HepG2 (cell line): ENCODE measurements around the gene CYBC1. TPM values are rescaled to one million over a fixed set of nuclear protein-coding genes. Genes with fewer than 3 reads are reported as not detected.

Experiments
- CBX5 ChIP-seq: sonication (generic); formaldehyde crosslinking; IDR thresholded peaks from 2 replicates; pipeline ENCODE4 v1.4.0; 2020; ENCODE audit warnings: missing genetic modification reagents, borderline replicate concordance
- DR1 ChIP-seq: sonication (generic); formaldehyde crosslinking; IDR thresholded peaks from 2 replicates; pipeline ENCODE4 v1.8.0; 2021; ENCODE audit warnings: mild to moderate bottlenecking, missing genetic modification reagents, inconsistent platforms
- FOXK1 ChIP-seq: sonication (generic); formaldehyde crosslinking; IDR thresholded peaks from 2 replicates; pipeline ENCODE4 v1.4.0; 2020; ENCODE audit warnings: low read depth, missing genetic modification reagents, borderline replicate concordance
- FOXP4 ChIP-seq: sonication (generic); formaldehyde crosslinking; IDR thresholded peaks from 2 replicates; pipeline ENCODE4 v1.4.0; 2020; ENCODE audit warnings: missing genetic modification reagents
- KLF6 ChIP-seq: IDR thresholded peaks from 2 replicates; pipeline ENCODE4 v1.8.0; 2016; ENCODE audit warnings: missing biosample characterization, missing genetic modification reagents
- KMT2A ChIP-seq: sonication (generic); formaldehyde crosslinking; IDR thresholded peaks from 2 replicates; pipeline ENCODE4 v1.4.0; 2020; ENCODE audit warnings: missing genetic modification reagents
- MTERF4 ChIP-seq: sonication (generic); formaldehyde crosslinking; IDR thresholded peaks from 2 replicates; pipeline ENCODE4 v1.8.0; 2023; ENCODE audit warnings: mild to moderate bottlenecking, missing genetic modification reagents
- MYC ChIP-seq: sonication (generic); formaldehyde crosslinking; IDR thresholded peaks from 2 replicates; pipeline ENCODE4 v1.9.0; 2021; ENCODE audit warnings: missing genetic modification reagents, borderline replicate concordance
- SNAPC5 ChIP-seq: sonication (generic); formaldehyde crosslinking; IDR thresholded peaks from 2 replicates; pipeline ENCODE4 v1.8.1; 2023; ENCODE audit warnings: mild to moderate bottlenecking, missing genetic modification reagents, borderline replicate concordance
- ZFP82 ChIP-seq: sonication (generic); formaldehyde crosslinking; IDR thresholded peaks from 2 replicates; pipeline ENCODE4 v1.5.1; 2020; ENCODE audit warnings: mild to moderate bottlenecking, missing genetic modification reagents, borderline replicate concordance
- ZNF512 ChIP-seq: sonication (generic); formaldehyde crosslinking; IDR thresholded peaks from 2 replicates; pipeline ENCODE4 v1.4.0; 2020; ENCODE audit warnings: mild to moderate bottlenecking, missing genetic modification reagents
- ZNF576 ChIP-seq: sonication (generic); formaldehyde crosslinking; IDR thresholded peaks from 2 replicates; pipeline ENCODE4 v1.4.0; 2020; ENCODE audit warnings: mild to moderate bottlenecking, missing genetic modification reagents
- ZNF781 ChIP-seq: sonication (generic); formaldehyde crosslinking; IDR thresholded peaks from 2 replicates; pipeline ENCODE4 v1.5.1; 2020; ENCODE audit warnings: borderline replicate concordance, mild to moderate bottlenecking, missing genetic modification reagents; ENCODE audit errors: not compliant biosample characterization
- ZNF83 ChIP-seq: sonication (generic); formaldehyde crosslinking; IDR thresholded peaks from 2 replicates; pipeline ENCODE4 v1.4.0; 2020; ENCODE audit warnings: missing genetic modification reagents, mild to moderate bottlenecking, borderline replicate concordance
- ZNF879 ChIP-seq: sonication (generic); formaldehyde crosslinking; IDR thresholded peaks from 2 replicates; pipeline ENCODE4 v1.8.1; 2023; ENCODE audit warnings: missing genetic modification reagents
- ZSCAN22 ChIP-seq: sonication (generic); formaldehyde crosslinking; IDR thresholded peaks from 2 replicates; pipeline ENCODE4 v1.4.0; 2020; ENCODE audit warnings: mild to moderate bottlenecking, missing genetic modification reagents
- polyA plus RNA-seq, 8 experiments: library from polyadenylated mRNA; depleted of rRNA in 3 of 8; stranded (reverse) in 7 of 8; unstranded in 1 of 8; fragments of >200 nt; fragmentation: Illumina TruSeq in 4 of 8; extraction: Trizol in 4 of 8; gene quantifications; 2 replicates each; pipeline versions ENCODE4 v1.2.1 to v1.2.3, GENCODE V29; 2011 to 2016; ENCODE audit warnings: low read depth in 4 of 8, missing spikeins in 1 of 8, mixed read lengths in 1 of 8; ENCODE audit not compliant: insufficient read depth in 1 of 8
- total RNA-seq, 5 experiments: library from RNA; depleted of rRNA; stranded (reverse); fragments of >200 nt; fragmentation: Illumina TruSeq; extraction: Trizol; gene quantifications; 2 replicates each; pipeline ENCODE4 v1.2.3, GENCODE V29; 2016; ENCODE audit warnings: low read depth in 1 of 5
- TF ChIP-seq, protein P1 (sequence below): sonication (generic); formaldehyde crosslinking; IDR thresholded peaks from 2 replicates; pipeline ENCODE4 v1.5.0; 2020; ENCODE audit warnings: missing genetic modification reagents
- TF ChIP-seq, protein P2 (sequence below): fragments of 450-650 bp; IDR thresholded peaks from 2 replicates; pipeline ENCODE4 v1.6.1; 2017; ENCODE audit warnings: mild to moderate bottlenecking

The CYBC1 gene
- total and polyA plus RNA-seq, 2 of the 13 experiments (the other 11 are each of a cell fraction or from before 2014, with no cell fraction given), result 43.4 to 44.1 TPM

- TF ChIP-seq ZNF879 (CRISPR knock-in tag), result no peak
- no peak for TF ChIP-seq ZNF512
- TF ChIP-seq KMT2A (CRISPR knock-in tag), result peak; percentile 85
- TF ChIP-seq MYC (CRISPR knock-in tag), result peak; percentile 92
- peak; percentile 49; the same call in 1 of the 2 replicates for TF ChIP-seq CBX5 (CRISPR knock-in tag)
- TF ChIP-seq MTERF4 (CRISPR knock-in tag), result peak; percentile 91; the same call in 1 of the 2 replicates
- TF ChIP-seq ZSCAN22 (CRISPR knock-in tag), result no peak
- 0 out of 2 replicates have a peak, but pooled peaks have one; percentile 59 for TF ChIP-seq ZNF83 (CRISPR knock-in tag)
- TF ChIP-seq KLF6 (CRISPR knock-in tag), result peak; percentile 93
- TF ChIP-seq FOXK1 (CRISPR knock-in tag), result no peak; the same call in 1 of the 2 replicates
- TF ChIP-seq SNAPC5 (CRISPR knock-in tag), result 0 out of 2 replicates have a peak, but pooled peaks have one; percentile 91
- TF ChIP-seq, protein P1, sequence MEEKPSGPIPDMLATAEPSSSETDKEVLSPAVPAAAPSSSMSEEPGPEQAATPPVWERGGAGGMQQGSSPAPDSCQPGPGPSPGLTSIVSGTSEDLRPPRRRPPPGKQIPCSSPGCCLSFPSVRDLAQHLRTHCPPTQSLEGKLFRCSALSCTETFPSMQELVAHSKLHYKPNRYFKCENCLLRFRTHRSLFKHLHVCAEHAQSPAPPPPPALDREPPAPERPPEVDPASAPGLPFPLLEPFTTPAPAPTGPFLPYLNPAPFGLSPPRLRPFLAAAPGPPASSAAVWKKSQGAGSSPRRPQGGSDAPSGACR (CRISPR knock-in tag), result peak; percentile 18; the same call in 1 of the 2 replicates
- no peak for TF ChIP-seq ZNF576 (CRISPR knock-in tag)
- TF ChIP-seq DR1 (CRISPR knock-in tag), result peak; percentile 52; the same call in 1 of the 2 replicates
- TF ChIP-seq ZFP82 (CRISPR knock-in tag), result peak; percentile 10; the same call in 1 of the 2 replicates
- TF ChIP-seq, protein P2, sequence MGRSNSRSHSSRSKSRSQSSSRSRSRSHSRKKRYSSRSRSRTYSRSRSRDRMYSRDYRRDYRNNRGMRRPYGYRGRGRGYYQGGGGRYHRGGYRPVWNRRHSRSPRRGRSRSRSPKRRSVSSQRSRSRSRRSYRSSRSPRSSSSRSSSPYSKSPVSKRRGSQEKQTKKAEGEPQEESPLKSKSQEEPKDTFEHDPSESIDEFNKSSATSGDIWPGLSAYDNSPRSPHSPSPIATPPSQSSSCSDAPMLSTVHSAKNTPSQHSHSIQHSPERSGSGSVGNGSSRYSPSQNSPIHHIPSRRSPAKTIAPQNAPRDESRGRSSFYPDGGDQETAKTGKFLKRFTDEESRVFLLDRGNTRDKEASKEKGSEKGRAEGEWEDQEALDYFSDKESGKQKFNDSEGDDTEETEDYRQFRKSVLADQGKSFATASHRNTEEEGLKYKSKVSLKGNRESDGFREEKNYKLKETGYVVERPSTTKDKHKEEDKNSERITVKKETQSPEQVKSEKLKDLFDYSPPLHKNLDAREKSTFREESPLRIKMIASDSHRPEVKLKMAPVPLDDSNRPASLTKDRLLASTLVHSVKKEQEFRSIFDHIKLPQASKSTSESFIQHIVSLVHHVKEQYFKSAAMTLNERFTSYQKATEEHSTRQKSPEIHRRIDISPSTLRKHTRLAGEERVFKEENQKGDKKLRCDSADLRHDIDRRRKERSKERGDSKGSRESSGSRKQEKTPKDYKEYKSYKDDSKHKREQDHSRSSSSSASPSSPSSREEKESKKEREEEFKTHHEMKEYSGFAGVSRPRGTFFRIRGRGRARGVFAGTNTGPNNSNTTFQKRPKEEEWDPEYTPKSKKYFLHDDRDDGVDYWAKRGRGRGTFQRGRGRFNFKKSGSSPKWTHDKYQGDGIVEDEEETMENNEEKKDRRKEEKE, result no peak
- TF ChIP-seq ZNF781 (CRISPR knock-in tag), result peak; percentile 58
- TF ChIP-seq FOXP4 (CRISPR knock-in tag), result no peak; the same call in 1 of the 2 replicates
Observed at GRCh38 chr17:82418001-82418986, 32.3 kb downstream of the CYBC1 start, which contains the start of the genes HEXD and OGFOD3 (continued).
